AG04450 (cell line): Measurements from ENCODE around the gene MEGF11. TPM values are rescaled to one million over a fixed set of nuclear protein-coding genes. Genes with fewer than 3 reads are reported as not detected.
"Not testable (repeated sequence)": the region's sequence is repeated elsewhere in the genome, so short reads cannot be mapped to it uniquely, and the experiment has no call there.

Source experiments
- CTCF ChIA-PET: fragments of 300-600, 350-600 bp; formaldehyde crosslinking; extraction: SDS; loops from one replicate; lab custom pipeline; 2022; ENCODE audit warnings: antibody characterized with exemption, inconsistent platforms; lab: Charles Lee
- POLR2A ChIA-PET: fragments of 350-600 bp; formaldehyde crosslinking; extraction: SDS; loops from one replicate; lab custom pipeline; 2021; ENCODE audit warnings: antibody characterized with exemption, inconsistent platforms; lab: Yijun Ruan, JAX
- DNase-seq: peaks from one replicate; pipeline ENCODE4 v3.0.0-alpha.2; 2011; ENCODE audit warnings: low read depth, low spot score
- H3K27ac ChIP-seq: one replicate; pipeline ENCODE4 v1.5.1; 2012; ENCODE audit warnings: low read depth, low read length, control low read depth
- H3K27me3 ChIP-seq: one replicate; pipeline ENCODE4 v1.6.0; 2012; ENCODE audit warnings: low read length; ENCODE audit not compliant: control insufficient read depth, insufficient read depth
- H3K4me3 ChIP-seq: 2 replicates; pipeline ENCODE4 v1.5.1; 2011; ENCODE audit warnings: mild to moderate bottlenecking, low read depth, low read length, control low read depth
- H3K9me3 ChIP-seq: 2 replicates; pipeline ENCODE4 v1.5.1; 2012; ENCODE audit warnings: low read length; ENCODE audit not compliant: control insufficient read depth, insufficient read depth
- CTCF ChIP-seq: IDR thresholded peaks from 2 replicates; pipeline ENCODE4 v1.5.1; 2011; ENCODE audit warnings: low read depth, low read length, control low read depth, inconsistent platforms
- polyA plus RNA-seq: library from polyadenylated mRNA; depleted of rRNA; stranded (reverse); fragments of >200 nt; gene quantifications from 2 replicates; pipeline ENCODE4 v1.2.3, GENCODE V29; 2011

Gene MEGF11
- polyA plus RNA-seq, 1 experiment = not detected

DNA sequence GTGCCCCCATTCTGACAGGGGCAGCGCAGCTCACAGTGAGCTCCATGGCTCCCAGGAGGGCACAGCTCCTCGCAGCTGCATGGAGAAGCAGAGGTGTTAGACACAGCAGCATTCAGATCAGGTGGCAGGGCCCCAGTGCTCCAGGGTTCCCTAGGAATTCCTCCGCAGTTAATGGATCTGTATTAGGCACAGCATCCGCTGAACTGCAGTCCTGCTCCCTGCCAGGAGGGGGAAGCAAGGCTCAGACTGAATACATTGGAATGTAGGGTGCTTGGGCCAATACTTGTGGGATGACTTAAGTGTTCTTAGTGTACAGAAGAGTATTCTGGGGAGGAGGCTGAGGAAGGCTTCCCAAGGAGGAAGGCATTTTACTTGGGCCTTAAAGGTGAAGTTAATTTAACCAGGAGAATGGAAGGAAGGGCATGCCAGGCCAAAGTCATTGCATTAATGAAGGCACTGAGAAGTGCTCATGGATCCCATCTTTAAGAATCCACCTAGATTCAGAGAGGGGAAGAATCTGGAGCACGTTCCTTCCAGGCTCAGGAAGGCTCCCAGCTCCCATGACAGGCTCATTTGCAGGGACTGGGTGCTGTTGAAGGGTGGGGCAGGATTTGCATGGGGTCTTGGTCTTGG lies 272.6 kb downstream of the MEGF11 start:
- H3K4me3 ChIP-seq = no peak overlapping the region
- POLR2A ChIA-PET = no interaction called here
- CTCF ChIA-PET = interaction anchor here (0.6 to 1.5 kb wide), 3 partner anchors 89 to 306 kb away, joined by 3 to 8 read pairs (median 3); no protein-coding TSS in a partner anchor
- peaks cover 49% of the 10 kb centered on the region for H3K27me3 ChIP-seq
- TF ChIP-seq CTCF = peak; percentile 83
- H3K27ac ChIP-seq = peak overlapping the region; percentile 11
- H3K9me3 ChIP-seq = no peaks in the 10 kb centered on the region
- DNase-seq = peak; percentile 44

DNA sequence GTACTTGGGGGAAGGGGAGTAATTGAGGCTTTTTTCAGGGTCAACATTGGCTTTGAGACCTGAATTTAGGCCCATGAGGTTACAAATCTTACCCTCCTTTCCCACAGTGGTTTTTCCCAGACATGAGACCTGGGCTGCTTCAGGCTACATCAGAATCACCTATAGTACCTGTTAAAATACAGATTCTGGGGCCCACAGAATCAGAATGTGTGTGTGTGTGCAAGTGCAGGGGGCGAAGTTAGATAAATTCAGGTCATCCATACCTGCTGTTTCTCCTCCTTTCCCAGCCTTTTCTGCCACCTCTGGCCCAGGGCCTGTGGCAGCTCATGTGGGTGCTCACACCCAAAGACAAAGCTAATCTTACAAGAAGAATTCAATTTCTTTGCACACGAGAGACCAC lies 273.7 kb downstream of the MEGF11 start:
- POLR2A ChIA-PET = no interaction called here
- CTCF ChIA-PET = interaction anchor here (0.6 to 1.8 kb wide), 3 partner anchors 102 to 519 kb away, joined by 5 to 20 read pairs (median 8); no protein-coding TSS in a partner anchor
- H3K9me3 ChIP-seq = no peaks in the 10 kb centered on the region
- no peak for DNase-seq
- H3K4me3 ChIP-seq = no peak overlapping the region
- H3K27me3 ChIP-seq = peaks cover 45% of the 10 kb centered on the region
- H3K27ac ChIP-seq = no peak overlapping the region
- no peak for TF ChIP-seq CTCF

DNA sequence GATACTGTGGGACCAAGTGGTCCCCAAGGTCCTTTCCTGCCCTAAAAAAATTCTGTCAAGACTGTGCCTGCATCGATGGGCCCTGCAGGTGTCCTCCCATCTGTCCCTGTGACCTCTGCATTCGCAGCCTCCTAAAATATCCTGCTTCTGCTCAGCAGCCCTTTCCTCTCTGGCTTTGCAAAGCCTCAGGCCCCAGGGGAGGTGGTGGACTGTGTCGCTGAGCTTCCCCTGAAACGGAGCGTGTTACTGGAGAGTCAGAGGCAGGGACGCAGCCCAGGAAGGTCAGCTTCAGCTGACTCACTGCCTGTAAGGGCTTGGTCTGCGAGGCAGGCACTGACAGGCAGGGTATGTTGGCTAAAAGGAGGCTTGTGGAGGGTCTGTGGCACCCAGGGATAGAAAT lies 274.2 kb downstream of the MEGF11 start:
- Histone ChIP-seq H3K9me3 (no peaks in the 10 kb centered on the region), H3K27me3 (peaks cover 48% of the 10 kb centered on the region), H3K4me3 (no peak overlapping the region), H3K27ac (no peak overlapping the region)
- ChIA-PET CTCF (interaction anchor here (0.6 to 1.8 kb wide), 2 partner anchors 59 to 309 kb away, joined by 3 to 20 read pairs; no protein-coding TSS in a partner anchor), POLR2A (no interaction called here)
- DNase-seq = no peak
- TF ChIP-seq CTCF = no peak

DNA sequence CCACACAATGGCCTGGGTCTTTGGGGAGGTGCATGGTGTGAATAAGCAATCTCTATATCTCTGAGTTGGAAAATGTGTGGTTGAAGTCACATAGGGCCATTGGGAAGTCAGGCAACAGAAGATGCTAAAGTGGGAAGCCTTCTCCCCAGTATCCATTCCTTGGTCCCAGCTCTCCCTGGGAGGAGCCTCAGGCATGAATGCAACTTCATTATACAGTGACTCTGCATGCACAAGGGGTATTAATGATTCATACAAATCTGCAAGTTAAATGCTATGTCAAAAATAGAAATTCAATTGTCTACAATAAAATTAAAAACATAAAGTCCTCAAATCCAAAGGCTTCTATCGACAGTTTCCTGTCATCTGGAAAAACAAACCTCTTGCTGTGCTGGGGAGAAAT lies 275.4 kb downstream of the MEGF11 start:
- Histone ChIP-seq H3K27ac (no peak overlapping the region), H3K27me3 (peaks cover 43% of the 10 kb centered on the region), H3K4me3 (no peak overlapping the region), H3K9me3 (no peaks in the 10 kb centered on the region)
- ChIA-PET POLR2A (no interaction called here), CTCF (interaction anchor here (0.6 to 1.8 kb wide), 2 partner anchors 309 to 310 kb away, joined by 11 to 20 read pairs; no protein-coding TSS in a partner anchor)
- no peak for DNase-seq
- TF ChIP-seq CTCF = no peak

- DNase-seq, CTCF ChIA-PET, H3K27ac ChIP-seq, POLR2A ChIA-PET, H3K4me3 ChIP-seq, H3K9me3 ChIP-seq: not testable (repeated sequence)
- peaks cover 31% of the 10 kb centered on the region for H3K27me3 ChIP-seq
Measured at GRCh38 chr15:65976196-65976595, 277.4 kb downstream of the MEGF11 start.
